Activated CD4-positive, alpha-beta T cell treated with anti-CD3 and anti-CD28 coated beads for 36 hours (primary cell): ENCODE data around the gene XRCC4. TPM values are rescaled to one million over a fixed set of nuclear protein-coding genes. Genes with fewer than 3 reads are reported as not detected.
"Not testable (repeated sequence)": the region's sequence is repeated elsewhere in the genome, so short reads cannot be mapped to it uniquely, and the experiment has no call there.

Source experiments
- ATAC-seq: fragments of 200-7000 bp; cut with Tn5 transposase; one replicate; pipeline ENCODE4 v1.10.0; 2021; ENCODE audit warnings: mild to moderate bottlenecking, moderate library complexity
- CTCF ChIA-PET: fragments of 350-600 bp; sonication (Branson Sonifier 250); formaldehyde crosslinking; loops from one replicate; lab custom pipeline; 2021; ENCODE audit warnings: antibody characterized with exemption; lab: Charles Lee
- POLR2A ChIA-PET: fragments of 350-600 bp; sonication (Branson Sonifier 250); formaldehyde crosslinking; loops from one replicate; lab custom pipeline; 2021; ENCODE audit warnings: antibody characterized with exemption, inconsistent platforms; lab: Charles Lee
- DNase-seq: peaks from one replicate; pipeline ENCODE4 v3.0.0-alpha.2; 2020
- H3K27ac Mint-ChIP-seq: one replicate; pipeline ENCODE4 v1.8.0; 2021; ENCODE audit warnings: mixed read lengths
- H3K27me3 Mint-ChIP-seq: one replicate; pipeline ENCODE4 v1.8.0; 2021; ENCODE audit warnings: mixed read lengths
- H3K36me3 Mint-ChIP-seq: one replicate; pipeline ENCODE4 v1.8.0; 2021; ENCODE audit warnings: low read depth, mixed read lengths
- H3K4me1 Mint-ChIP-seq: one replicate; pipeline ENCODE4 v1.8.0; 2021; ENCODE audit warnings: mixed read lengths
- H3K4me3 Mint-ChIP-seq: one replicate; pipeline ENCODE4 v1.8.0; 2021; ENCODE audit warnings: mild to moderate bottlenecking, moderate library complexity, mixed read lengths
- H3K9me3 Mint-ChIP-seq: one replicate; pipeline ENCODE4 v1.8.0; 2021; ENCODE audit warnings: low read depth, mixed read lengths
- intact Hi-C, 2 experiments: fragments of 100-400 bp; cut with DNase I in 1 of 2; cut with micrococcal nuclease in 1 of 2; formaldehyde crosslinking; loops; one replicate each; pipeline versions ENCODE4 v1.14.2 to v1.15.1; 2022 to 2024; cut with DNase I, micrococcal nuclease
- total RNA-seq, 2 experiments: library from RNA; stranded (reverse); gene quantifications; one replicate each; pipeline ENCODE4 v1.2.3, GENCODE V29; 2021

XRCC4 gene
- total RNA-seq, 2 experiments from 2014 or later, result 13.7 to 16.9 TPM

DNA sequence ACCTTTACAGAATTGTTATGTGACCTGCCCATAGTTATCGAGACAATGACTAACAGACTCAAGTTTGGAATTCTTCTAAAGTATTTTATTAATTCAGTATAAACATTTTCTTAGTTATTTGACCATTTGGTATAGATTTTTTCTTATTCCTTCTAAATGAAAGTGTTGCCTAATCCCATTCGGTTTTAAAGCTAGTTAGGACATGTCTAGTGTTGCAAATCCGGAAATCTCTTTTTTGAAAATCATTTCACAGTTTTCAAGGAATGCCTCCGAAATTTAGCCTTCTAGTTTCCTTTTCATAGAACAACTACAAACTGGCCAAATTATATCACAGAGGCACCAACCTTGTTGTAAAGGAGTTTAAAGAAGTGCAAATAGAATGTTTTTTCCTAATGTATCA, 171.8 kb downstream of the XRCC4 start:
- Mint-ChIP-seq H3K27me3 (no peaks in the 10 kb centered on the region), H3K9me3 (no peaks in the 10 kb centered on the region), H3K4me1 (no peaks in the 10 kb centered on the region), H3K36me3 (no peaks in the 10 kb centered on the region), H3K27ac (no peak overlapping the region), H3K4me3 (no peak overlapping the region)
- intact Hi-C loops, result no loop called here
- DNase-seq, result no peak
- POLR2A ChIA-PET, result no interaction called here
- ATAC-seq, result no peak
- CTCF ChIA-PET, result interaction anchor here (1.0 kb wide), 1 partner anchor 28 kb away, joined by 3 read pairs; no protein-coding TSS in a partner anchor

DNA sequence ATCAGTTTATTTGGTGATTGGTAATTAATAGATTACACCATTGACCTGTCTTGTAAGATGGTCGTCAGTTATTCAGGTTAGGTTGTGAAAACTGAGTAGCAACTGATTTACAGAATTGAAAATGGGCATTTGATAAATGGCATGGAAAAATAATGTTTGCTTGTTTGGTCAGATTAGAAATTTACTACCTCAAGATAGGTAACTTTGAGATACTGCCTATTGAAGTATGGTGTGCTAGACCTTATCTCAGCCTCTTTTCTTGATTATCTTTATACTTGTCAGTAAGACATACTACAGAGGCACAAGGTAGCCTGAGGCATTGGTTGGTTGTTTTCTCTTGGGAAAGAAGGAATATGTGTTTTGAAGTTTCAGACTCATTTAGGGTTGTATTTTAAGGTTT, 174.5 kb downstream of the XRCC4 start:
- ATAC-seq (no peak), DNase-seq (no peak)
- no peak overlapping the region for H3K4me3 Mint-ChIP-seq

DNA sequence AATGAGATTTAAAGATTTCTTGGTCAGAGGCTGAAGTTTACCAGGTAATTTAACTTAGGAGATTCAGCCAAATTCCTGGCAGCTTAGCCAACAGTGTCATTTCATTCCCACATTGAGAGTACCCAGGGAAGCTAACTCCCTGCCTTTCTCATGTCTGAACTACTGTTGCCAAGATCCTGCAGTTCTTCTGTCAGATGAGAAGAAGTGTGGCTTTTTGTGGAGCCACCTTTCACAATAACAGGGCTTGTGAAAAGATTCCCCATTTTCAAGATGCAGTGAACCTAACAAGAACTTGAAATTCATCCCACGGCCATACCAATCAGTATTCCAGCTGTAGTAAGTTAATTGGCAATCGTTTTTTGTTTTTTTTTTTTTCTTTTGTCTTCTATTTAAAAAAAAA, 176.4 kb downstream of the XRCC4 start:
- ATAC-seq, result no peak
- ChIA-PET CTCF (no interaction called here), POLR2A (no interaction called here)
- Mint-ChIP-seq H3K4me1 (no peaks in the 10 kb centered on the region), H3K9me3 (no peaks in the 10 kb centered on the region), H3K36me3 (peaks cover 2% of the 10 kb centered on the region), H3K4me3 (no peak overlapping the region), H3K27ac (no peak overlapping the region), H3K27me3 (no peaks in the 10 kb centered on the region)
- no peak for DNase-seq
- intact Hi-C loops, result no loop called here

More for the DNA sequence above, 174.5 kb downstream of the XRCC4 start:
- H3K27me3 Mint-ChIP-seq, result no peaks in the 10 kb centered on the region
- POLR2A ChIA-PET, result no interaction called here
- H3K9me3 Mint-ChIP-seq, result no peaks in the 10 kb centered on the region
- CTCF ChIA-PET, result interaction anchor here (0.7 kb wide), 1 partner anchor 349 kb away, joined by 5 read pairs; no protein-coding TSS in a partner anchor
- no peak overlapping the region for H3K27ac Mint-ChIP-seq
- H3K4me1 Mint-ChIP-seq, result no peaks in the 10 kb centered on the region
- intact Hi-C loops, result no loop called here
- no peaks in the 10 kb centered on the region for H3K36me3 Mint-ChIP-seq

GRCh38 chr5:83255268-83255667, 177.9 kb downstream of the XRCC4 start:
- Mint-ChIP-seq H3K27ac (no peak overlapping the region), H3K4me1 (no peaks in the 10 kb centered on the region), H3K4me3 (no peak overlapping the region), H3K36me3 (peaks cover 2% of the 10 kb centered on the region), H3K27me3 (no peaks in the 10 kb centered on the region), H3K9me3 (no peaks in the 10 kb centered on the region)
- intact Hi-C loops, result no loop called here
- POLR2A ChIA-PET, result no interaction called here
- CTCF ChIA-PET, result interaction anchor here (0.7 kb wide), 1 partner anchor 730 kb away, joined by 3 read pairs; no protein-coding TSS in a partner anchor
- no peak for DNase-seq
- ATAC-seq, result no peak

- CTCF ChIA-PET, result no interaction called here
These were observed 178.9 kb downstream of the XRCC4 start for GRCh38 chr5:83256091-83256780.

DNA sequence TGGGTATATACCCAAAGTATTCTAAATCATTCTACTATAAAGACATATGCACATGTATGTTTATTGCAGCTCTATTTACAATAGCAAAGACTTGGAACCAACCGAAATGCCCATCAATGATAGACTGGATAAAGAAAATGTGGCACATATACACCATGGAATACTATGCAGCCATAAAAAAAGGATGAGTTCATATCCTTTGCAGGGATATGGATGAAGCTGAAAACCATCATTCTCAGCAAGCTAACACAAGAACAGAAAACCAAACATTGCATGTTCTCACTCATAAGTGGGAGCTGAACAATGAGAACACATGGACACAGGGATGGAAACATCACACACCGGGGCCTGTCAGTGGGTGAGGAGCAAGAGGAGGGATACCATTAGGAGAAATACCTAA, 180.3 kb downstream of the XRCC4 start:
- DNase-seq, intact Hi-C loops, H3K4me3 Mint-ChIP-seq, CTCF ChIA-PET, H3K27ac Mint-ChIP-seq, H3K4me1 Mint-ChIP-seq, ATAC-seq, POLR2A ChIA-PET, H3K27me3 Mint-ChIP-seq, H3K36me3 Mint-ChIP-seq, H3K9me3 Mint-ChIP-seq: not testable (repeated sequence)

More at GRCh38 chr5:83256091-83256780, 178.9 kb downstream of the XRCC4 start:
- Mint-ChIP-seq H3K36me3 (peaks cover 2% of the 10 kb centered on the region), H3K4me1 (no peaks in the 10 kb centered on the region), H3K27ac (no peak overlapping the region), H3K27me3 (no peaks in the 10 kb centered on the region), H3K4me3 (no peak overlapping the region), H3K9me3 (no peaks in the 10 kb centered on the region)
- intact Hi-C loops, result no loop called here
- DNase-seq, result no peak
- POLR2A ChIA-PET, result no interaction called here
- ATAC-seq, result no peak

GRCh38 chr5:83265318-83265717, 188.0 kb downstream of the XRCC4 start:
- Mint-ChIP-seq H3K4me1 (no peaks in the 10 kb centered on the region), H3K4me3 (no peak overlapping the region), H3K27me3 (no peaks in the 10 kb centered on the region), H3K9me3 (no peaks in the 10 kb centered on the region), H3K36me3 (no peaks in the 10 kb centered on the region), H3K27ac (no peak overlapping the region)
- ATAC-seq, result no peak
- ChIA-PET CTCF (no interaction called here), POLR2A (no interaction called here)
- no peak for DNase-seq
- intact Hi-C loops, result no loop called here

DNA sequence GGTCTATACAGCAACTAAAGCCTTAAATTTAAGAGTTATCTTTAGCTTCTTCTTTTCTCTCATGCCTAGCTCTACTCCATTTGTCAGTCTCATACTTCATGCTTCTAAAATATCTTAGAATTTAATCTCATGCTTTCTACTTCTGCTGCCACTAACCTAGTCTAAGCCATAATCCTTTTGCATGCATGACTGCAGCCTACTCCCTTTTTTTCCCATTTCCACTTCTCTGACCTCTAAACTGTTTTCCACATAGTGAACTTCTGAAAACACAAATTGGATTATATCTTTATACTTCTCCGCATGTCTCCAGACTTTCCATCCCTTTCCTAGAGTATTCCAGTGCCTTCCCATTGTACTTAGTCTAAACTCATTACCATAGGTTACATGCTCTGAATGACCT, 193.0 kb downstream of the XRCC4 start:
- Mint-ChIP-seq H3K27ac (no peak overlapping the region), H3K4me1 (no peaks in the 10 kb centered on the region), H3K27me3 (no peaks in the 10 kb centered on the region), H3K4me3 (no peak overlapping the region), H3K36me3 (peaks cover 4% of the 10 kb centered on the region), H3K9me3 (peaks cover 12% of the 10 kb centered on the region)
- intact Hi-C loops, result no loop called here
- ATAC-seq (no peak), DNase-seq (no peak)
- POLR2A ChIA-PET, result no interaction called here
- CTCF ChIA-PET, result no interaction called here

DNA sequence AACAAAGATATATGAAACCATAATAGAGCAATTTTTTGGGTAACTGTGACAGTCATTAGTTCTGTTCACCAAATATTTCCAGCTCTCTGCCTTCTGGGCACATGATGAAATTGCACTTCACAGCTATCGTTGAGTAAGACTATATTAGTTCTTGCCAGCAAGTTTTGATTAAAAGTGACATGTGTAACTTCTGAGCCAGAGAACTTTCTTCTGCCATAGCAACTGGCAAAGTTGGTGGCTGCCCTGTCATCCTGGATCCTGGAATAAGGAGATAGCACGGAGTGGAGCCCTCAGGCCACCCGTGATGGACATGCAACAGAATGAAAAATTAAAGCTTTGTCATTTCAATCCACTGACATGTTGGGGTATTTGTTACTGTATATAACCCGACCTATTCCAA, 199.8 kb downstream of the XRCC4 start:
- ATAC-seq (no peak), DNase-seq (no peak)
- ChIA-PET CTCF (interaction anchor here (1.1 kb wide), 1 partner anchor 28 kb away, joined by 3 read pairs; no protein-coding TSS in a partner anchor), POLR2A (no interaction called here)
- Mint-ChIP-seq H3K27me3 (no peaks in the 10 kb centered on the region), H3K4me1 (no peaks in the 10 kb centered on the region), H3K27ac (no peak overlapping the region), H3K9me3 (peaks cover 12% of the 10 kb centered on the region), H3K36me3 (peaks cover 6% of the 10 kb centered on the region), H3K4me3 (no peak overlapping the region)
- intact Hi-C loops, result no loop called here

GRCh38 chr5:83277953-83278352, 200.6 kb downstream of the XRCC4 start:
- no peaks in the 10 kb centered on the region for H3K27me3 Mint-ChIP-seq
- ATAC-seq, result no peak
- no peak for DNase-seq
- H3K36me3 Mint-ChIP-seq, result peaks cover 8% of the 10 kb centered on the region
- intact Hi-C loops, result no loop called here
- peaks cover 11% of the 10 kb centered on the region for H3K9me3 Mint-ChIP-seq
- no peak overlapping the region for H3K27ac Mint-ChIP-seq
- CTCF ChIA-PET, result interaction anchor here (1.1 kb wide), 1 partner anchor 28 kb away, joined by 3 read pairs; no protein-coding TSS in a partner anchor
- no peaks in the 10 kb centered on the region for H3K4me1 Mint-ChIP-seq
- no peak overlapping the region for H3K4me3 Mint-ChIP-seq
- POLR2A ChIA-PET, result no interaction called here

GRCh38 chr5:83281176-83281575, 203.8 kb downstream of the XRCC4 start:
- Mint-ChIP-seq H3K27ac (no peak overlapping the region), H3K27me3 (no peaks in the 10 kb centered on the region), H3K9me3 (no peaks in the 10 kb centered on the region), H3K4me3 (no peak overlapping the region), H3K4me1 (no peaks in the 10 kb centered on the region), H3K36me3 (peaks cover 4% of the 10 kb centered on the region)
- CTCF ChIA-PET, result interaction anchor here (0.6 kb wide), 1 partner anchor 8 kb away, joined by 3 read pairs; no protein-coding TSS in a partner anchor
- DNase-seq, result no peak
- intact Hi-C loops, result no loop called here
- POLR2A ChIA-PET, result no interaction called here
- ATAC-seq, result no peak

DNA sequence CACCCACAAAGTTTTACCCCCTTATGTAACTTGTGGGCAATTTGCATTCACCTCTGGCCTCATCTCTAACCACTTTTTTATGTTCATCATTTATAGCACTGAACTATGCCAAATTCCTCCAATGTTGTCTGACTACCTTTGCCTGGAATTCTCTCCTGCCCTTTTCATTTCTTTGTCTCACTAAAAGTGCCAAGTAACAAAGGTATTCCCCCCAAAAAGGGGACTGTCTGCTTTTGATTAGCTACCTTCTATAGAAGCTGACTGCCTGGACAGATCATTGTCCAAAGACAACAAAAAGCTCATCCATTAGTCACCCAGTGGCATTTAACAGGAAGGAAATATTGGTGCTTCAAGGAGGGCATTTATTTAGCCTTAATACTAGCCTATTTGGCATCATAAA, 204.3 kb downstream of the XRCC4 start:
- H3K9me3 Mint-ChIP-seq, result peaks cover under 1% of the 10 kb centered on the region
- peaks cover 4% of the 10 kb centered on the region for H3K36me3 Mint-ChIP-seq
- H3K4me3 Mint-ChIP-seq, result no peak overlapping the region
- CTCF ChIA-PET, result interaction anchor here (0.6 kb wide), 1 partner anchor 8 kb away, joined by 3 read pairs; no protein-coding TSS in a partner anchor
- ATAC-seq (no peak), DNase-seq (no peak)
- no peaks in the 10 kb centered on the region for H3K4me1 Mint-ChIP-seq
- H3K27ac Mint-ChIP-seq, result no peak overlapping the region
- H3K27me3 Mint-ChIP-seq, result no peaks in the 10 kb centered on the region
- POLR2A ChIA-PET, result no interaction called here
- intact Hi-C loops, result no loop called here
